H1 (cell line): ENCODE measurements around the gene MADD. TPM values are rescaled to one million over a fixed set of nuclear protein-coding genes. Genes with fewer than 3 reads are reported as not detected.

Source experiments
- CTCF ChIA-PET: fragments of 300-600 bp; sonication (Branson Sonifier 250); formaldehyde crosslinking; loops from one replicate; lab custom pipeline; 2021; ENCODE audit not compliant: partially characterized antibody; lab: Charles Lee
- POLR2A ChIA-PET: fragments of 300-600 bp; sonication (Branson Sonifier 250); formaldehyde crosslinking; loops from one replicate; lab custom pipeline; 2021; ENCODE audit warnings: inconsistent platforms; ENCODE audit not compliant: partially characterized antibody; lab: Charles Lee
- DNase-seq, 2 experiments: peaks; one replicate each; pipeline versions ENCODE4 v3.0.0 to v3.0.0-alpha.2; 2010 to 2022; ENCODE audit warnings: low spot score in 2 of 2, low read depth in 1 of 2, mixed read lengths in 1 of 2
- FAIRE-seq: peaks from 2 replicates; lab custom pipeline; 2011; peaks lifted over from hg19 to GRCh38; lab: Jason Lieb, UNC
- H2AFZ ChIP-seq: 2 replicates; pipeline ENCODE4 v1.8.1; 2012; ENCODE audit warnings: low read length, inconsistent platforms
- H2AK5ac ChIP-seq: 2 replicates; pipeline ENCODE4 v1.6.1; 2013; ENCODE audit warnings: low read depth, low read length
- H2BK120ac ChIP-seq: replicated peaks from 2 replicates; pipeline ENCODE3; 2013; ENCODE audit warnings: low read depth, low read length, inconsistent platforms
- H2BK12ac ChIP-seq: 2 replicates; pipeline ENCODE4 v1.6.1; 2013; ENCODE audit warnings: low read depth, low read length
- H2BK15ac ChIP-seq: 2 replicates; pipeline ENCODE4 v1.6.1; 2013; ENCODE audit warnings: low read length
- H2BK20ac ChIP-seq: 2 replicates; pipeline ENCODE4 v1.6.1; 2013; ENCODE audit warnings: low read length
- H2BK5ac ChIP-seq: 2 replicates; pipeline ENCODE4 v1.6.1; 2013; ENCODE audit warnings: low read depth, low read length
- H3K14ac ChIP-seq: 2 replicates; pipeline ENCODE4 v1.6.1; 2013; ENCODE audit warnings: inconsistent platforms; ENCODE audit not compliant: insufficient read length
- H3K18ac ChIP-seq: 2 replicates; pipeline ENCODE4 v1.6.1; 2013; ENCODE audit warnings: low read length; ENCODE audit errors: extremely low read depth
- H3K23ac ChIP-seq: 2 replicates; pipeline ENCODE4 v1.6.1; 2013; ENCODE audit warnings: inconsistent platforms; ENCODE audit not compliant: insufficient read length
- H3K23me2 ChIP-seq: 2 replicates; pipeline ENCODE4 v1.6.1; 2013; ENCODE audit warnings: low read depth, low read length
- H3K27ac ChIP-seq: 2 replicates; pipeline ENCODE4 v1.6.1; 2011; ENCODE audit warnings: low read depth, low read length, inconsistent platforms
- H3K27me3 ChIP-seq, 4 experiments: replicated peaks in 1 of 4; 1 replicate in 1 of 4; 2 replicates in 3 of 4; pipeline versions ENCODE4 v1.6.1 to v1.8.1; 2011 to 2013; ENCODE audit warnings: low read length in 3 of 4, mild to moderate bottlenecking in 3 of 4, inconsistent platforms in 2 of 4, mixed read lengths in 2 of 4, moderate library complexity in 1 of 4; ENCODE audit not compliant: control insufficient read depth in 3 of 4, insufficient read depth in 3 of 4; ENCODE audit errors: extremely low read depth in 1 of 4
- H3K36me3 ChIP-seq, 4 experiments: 2 replicates each; pipeline versions ENCODE4 v1.6.1 to v1.8.1; 2011 to 2013; ENCODE audit warnings: mild to moderate bottlenecking in 4 of 4, low read length in 3 of 4, moderate library complexity in 2 of 4, control low read depth in 1 of 4, inconsistent platforms in 1 of 4; ENCODE audit not compliant: insufficient read depth in 4 of 4, control insufficient read depth in 2 of 4
- H3K4ac ChIP-seq: replicated peaks from 2 replicates; pipeline ENCODE3; 2013; ENCODE audit warnings: low read length, low read depth, mixed read lengths, inconsistent platforms; ENCODE audit not compliant: insufficient read length
- H3K4me1 ChIP-seq, 4 experiments: replicated peaks in 1 of 4; 1 replicate in 1 of 4; 2 replicates in 3 of 4; pipeline versions ENCODE4 v1.6.1 to v1.8.1; 2011 to 2013; ENCODE audit warnings: low read length in 3 of 4, inconsistent platforms in 2 of 4, mixed read lengths in 1 of 4; ENCODE audit not compliant: insufficient read depth in 4 of 4, control insufficient read depth in 3 of 4
- H3K4me2 ChIP-seq, 2 experiments: 2 replicates each; pipeline versions ENCODE4 v1.6.1 to v1.8.1; 2011 to 2013; ENCODE audit warnings: low read depth in 2 of 2, low read length in 2 of 2, control low read depth in 1 of 2, inconsistent platforms in 1 of 2, mild to moderate bottlenecking in 1 of 2; ENCODE audit not compliant: insufficient read depth in 1 of 2
- H3K4me3 ChIP-seq, 4 experiments: fragments of 200-600, 300-600 bp in 1 of 4; sonication (generic), shearing (Covaris generic), sonication (Bioruptor Twin) in 1 of 4; 2 replicates each; pipeline versions ENCODE4 v1.5.1 to v1.8.1; 2011 to 2016; ENCODE audit warnings: low read length in 4 of 4, low read depth in 3 of 4, control low read depth in 2 of 4, inconsistent platforms in 2 of 4, mild to moderate bottlenecking in 2 of 4, mixed read lengths in 1 of 4, moderate library complexity in 1 of 4; ENCODE audit not compliant: insufficient read depth in 2 of 4; ENCODE audit errors: extremely low read depth in 1 of 4
- H3K56ac ChIP-seq: replicated peaks from 2 replicates; pipeline ENCODE3; 2013; ENCODE audit warnings: low read depth, mild to moderate bottlenecking, mixed read lengths, low read length, inconsistent platforms; ENCODE audit not compliant: insufficient read length
- H3K79me1 ChIP-seq: 2 replicates; pipeline ENCODE4 v1.6.1; 2013; ENCODE audit warnings: low read depth, low read length, control low read depth
- H3K79me2 ChIP-seq, 2 experiments: 2 replicates each; pipeline versions ENCODE4 v1.6.1 to v1.8.1; 2012 to 2013; ENCODE audit warnings: low read length in 2 of 2, mild to moderate bottlenecking in 2 of 2, inconsistent platforms in 1 of 2; ENCODE audit not compliant: insufficient read depth in 2 of 2, control insufficient read depth in 1 of 2
- H3K9ac ChIP-seq, 4 experiments: replicated peaks in 1 of 4; 1 replicate in 1 of 4; 2 replicates in 3 of 4; pipeline versions ENCODE4 v1.6.1 to v1.8.1; 2011 to 2013; ENCODE audit warnings: low read depth in 3 of 4, low read length in 3 of 4, control low read depth in 2 of 4, mild to moderate bottlenecking in 2 of 4, moderate library complexity in 2 of 4, inconsistent platforms in 1 of 4; ENCODE audit errors: extremely low read depth in 1 of 4
- H3K9me3 ChIP-seq, 2 experiments: 2 replicates each; pipeline versions ENCODE4 v1.6.1 to v1.8.1; 2012 to 2013; ENCODE audit warnings: mild to moderate bottlenecking in 2 of 2, moderate library complexity in 2 of 2, control low read depth in 1 of 2, inconsistent platforms in 1 of 2, low read depth in 1 of 2, low read length in 1 of 2, mixed read lengths in 1 of 2; ENCODE audit not compliant: insufficient read depth in 2 of 2
- H4K20me1 ChIP-seq, 2 experiments: replicated peaks in 1 of 2; 2 replicates each; pipeline versions ENCODE3 to v1.8.1; 2011 to 2013; ENCODE audit warnings: inconsistent platforms in 2 of 2, low read length in 2 of 2, mild to moderate bottlenecking in 1 of 2; ENCODE audit not compliant: insufficient read depth in 2 of 2, control insufficient read depth in 1 of 2
- H4K5ac ChIP-seq: 2 replicates; pipeline ENCODE4 v1.6.1; 2013; ENCODE audit warnings: low read length, low read depth, mixed read lengths, inconsistent platforms; ENCODE audit not compliant: insufficient read length
- H4K8ac ChIP-seq: 2 replicates; pipeline ENCODE4 v1.8.0; 2013; ENCODE audit warnings: mild to moderate bottlenecking, moderate library complexity, low read length, inconsistent platforms; ENCODE audit not compliant: insufficient read depth; ENCODE audit errors: extremely low read depth
- H4K91ac ChIP-seq: replicated peaks from 2 replicates; pipeline ENCODE3; 2013; ENCODE audit warnings: low read length, mixed read lengths, inconsistent platforms; ENCODE audit not compliant: insufficient read length
- WGBS, 2 experiments: shearing (Covaris generic) in 1 of 2; methylation state at CpG; one replicate each; pipeline versions ENCODE4 v1.1.6 to v1.1.7; 2013 to 2015; ENCODE audit warnings: low lambda C conversion rate in 2 of 2, mixed read lengths in 2 of 2, inconsistent platforms in 1 of 2, low coverage in 1 of 2, missing lambda C conversion rate in 1 of 2; ENCODE audit not compliant: insufficient replicate concordance in 2 of 2, insufficient coverage in 1 of 2, insufficient read length in 1 of 2; ENCODE audit errors: extremely low coverage in 1 of 2, missing lambda C conversion rate in 1 of 2; 5-methylcytosine and 5-hydroxymethylcytosine counted together
- polyA plus RNA-seq, 7 experiments: library from polyadenylated mRNA; depleted of rRNA in 3 of 7; stranded (reverse) in 5 of 7; unstranded in 2 of 7; fragments of >200 nt in 5 of 7; fragments of 200-250 nt in 2 of 7; gene quantifications; 1 replicate in 5 of 7; 2 replicates in 1 of 7; 4 replicates in 1 of 7; pipeline versions ENCODE4 v1.2.1 to v1.2.3, GENCODE V29; 2011 to 2013; ENCODE audit warnings: missing spikeins in 2 of 7, mixed read lengths in 2 of 7
- total RNA-seq: library from RNA; stranded (reverse); fragmentation: NEBNext Ultra II Directional; extraction: Animal tissue kit (Norgen Biotek cat#: 25700); gene quantifications from 2 replicates; pipeline ENCODE4 v1.2.1, GENCODE V29; 2021

The MADD gene
- total and polyA plus RNA-seq, 2 of the 8 experiments (the other 6 are each of a cell fraction or from before 2014, with no cell fraction given) = 32.5 to 45.4 TPM

GRCh38 chr11:47285969-47286770 lies 16.2 kb downstream of the MADD start:
- POLR2A ChIA-PET = no interaction called here
- H3K36me3 ChIP-seq = peaks cover 34 to 74% (median 51%) of the 10 kb centered on the region in 4 experiments

More at GRCh38 chr11:47285969-47286770, 16.2 kb downstream of the MADD start:
- H3K23me2 ChIP-seq = no peaks in the 10 kb centered on the region
- DNase-seq = no peak
- H2AK5ac ChIP-seq = no peak overlapping the region
- no peak overlapping the region for H3K27ac ChIP-seq
- no peaks in the 10 kb centered on the region; a peak in 1 of 7 replicates for H3K27me3 ChIP-seq
- H2BK20ac ChIP-seq = no peak overlapping the region
- H2BK12ac ChIP-seq = no peak overlapping the region
- H3K4me2 ChIP-seq = no peak overlapping the region
- H2BK120ac ChIP-seq = no peak overlapping the region
- no peaks in the 10 kb centered on the region for H3K79me2 ChIP-seq
- H3K14ac ChIP-seq = no peak overlapping the region
- CTCF ChIA-PET = interaction anchor here (0.7 to 1.2 kb wide), 3 partner anchors 21 to 181 kb away, joined by 3 read pairs; no protein-coding TSS in a partner anchor
- no peaks in the 10 kb centered on the region for H3K9me3 ChIP-seq
- H3K23ac ChIP-seq = no peak overlapping the region
- H3K4me3 ChIP-seq = no peak overlapping the region
- no peak overlapping the region for H4K91ac ChIP-seq
- no peaks in the 10 kb centered on the region for H3K4me1 ChIP-seq
- H4K5ac ChIP-seq = no peak overlapping the region
- WGBS, 2 experiments = 94% methylated on average over 13 of the region's 13 CpGs; no CpG with 5 or more reads in 1 of the 2 experiments
- no peaks in the 10 kb centered on the region for H3K79me1 ChIP-seq
- H3K56ac ChIP-seq = no peak overlapping the region
- no peak overlapping the region for H3K18ac ChIP-seq
- no peak overlapping the region for H2BK15ac ChIP-seq
- no peak for FAIRE-seq
- H3K9ac ChIP-seq = no peak overlapping the region
- H3K4ac ChIP-seq = no peak overlapping the region
- H2AFZ ChIP-seq = no peak overlapping the region
- H4K20me1 ChIP-seq = peaks cover 2 to 7% of the 10 kb centered on the region in 2 experiments
- H4K8ac ChIP-seq = no peak overlapping the region
- no peak overlapping the region for H2BK5ac ChIP-seq
